ENCODE results near the gene SNCB. TPM values are rescaled to one million over a fixed set of nuclear protein-coding genes. Genes with fewer than 3 reads are reported as not detected.

SNCB gene
- total and polyA plus RNA-seq, 11 donors: 0.23 TPM; not detected in 10

DNA sequence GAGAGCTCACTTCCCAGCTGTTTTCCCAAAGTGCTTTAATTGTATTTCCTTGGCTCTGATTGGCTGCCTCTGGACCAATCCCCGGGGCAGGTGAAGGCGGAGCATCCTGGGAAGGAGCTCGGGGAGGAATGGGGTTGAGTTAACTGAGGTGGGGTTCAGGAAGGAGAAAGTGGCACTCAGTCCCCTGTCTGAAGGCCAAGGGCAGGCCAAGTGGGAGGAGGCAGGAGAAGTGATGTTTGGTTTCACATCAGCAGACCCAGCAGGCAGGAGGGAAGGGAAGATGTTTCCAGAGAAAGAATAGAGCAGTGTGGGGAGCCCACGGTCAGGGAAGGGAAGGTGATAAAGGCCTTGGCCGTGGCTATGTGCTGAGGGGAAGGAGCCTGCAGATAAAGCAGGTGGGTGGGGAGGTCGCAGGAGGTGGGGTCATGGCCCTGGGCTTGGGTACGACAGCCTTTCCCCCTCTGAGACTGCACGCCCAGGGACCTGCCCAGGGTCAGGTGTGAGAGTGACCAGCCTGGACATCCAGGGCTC is 20.1 kb upstream of the SNCB start:
- DNase-seq (no peak), ATAC-seq (no peak)
- Histone ChIP-seq H3K27ac (no peak overlapping the region), H3K36me3 (peaks cover 0 to 26% (median 19%) of the 10 kb centered on the region in 9 donors), H3K4me1 (peaks cover 0 to 32% (median 14%) of the 10 kb centered on the region in 12 donors), H3K4me3 (no peak overlapping the region), H3K27me3 (no peaks in the 10 kb centered on the region), H3K9me3 (no peaks in the 10 kb centered on the region)
- no peak for TF ChIP-seq POLR2A (IDR thresholded peaks at IDR 0.05)
- TF ChIP-seq, protein P1, sequence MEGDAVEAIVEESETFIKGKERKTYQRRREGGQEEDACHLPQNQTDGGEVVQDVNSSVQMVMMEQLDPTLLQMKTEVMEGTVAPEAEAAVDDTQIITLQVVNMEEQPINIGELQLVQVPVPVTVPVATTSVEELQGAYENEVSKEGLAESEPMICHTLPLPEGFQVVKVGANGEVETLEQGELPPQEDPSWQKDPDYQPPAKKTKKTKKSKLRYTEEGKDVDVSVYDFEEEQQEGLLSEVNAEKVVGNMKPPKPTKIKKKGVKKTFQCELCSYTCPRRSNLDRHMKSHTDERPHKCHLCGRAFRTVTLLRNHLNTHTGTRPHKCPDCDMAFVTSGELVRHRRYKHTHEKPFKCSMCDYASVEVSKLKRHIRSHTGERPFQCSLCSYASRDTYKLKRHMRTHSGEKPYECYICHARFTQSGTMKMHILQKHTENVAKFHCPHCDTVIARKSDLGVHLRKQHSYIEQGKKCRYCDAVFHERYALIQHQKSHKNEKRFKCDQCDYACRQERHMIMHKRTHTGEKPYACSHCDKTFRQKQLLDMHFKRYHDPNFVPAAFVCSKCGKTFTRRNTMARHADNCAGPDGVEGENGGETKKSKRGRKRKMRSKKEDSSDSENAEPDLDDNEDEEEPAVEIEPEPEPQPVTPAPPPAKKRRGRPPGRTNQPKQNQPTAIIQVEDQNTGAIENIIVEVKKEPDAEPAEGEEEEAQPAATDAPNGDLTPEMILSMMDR (IDR thresholded peaks at IDR 0.05): no peak
- WGBS, 4 donors: 78 to 82% (median 80%) methylated on average over 8 of the region's 8 CpGs
- intact Hi-C loops (cut with DNase I): loop anchor here in 1 of 10 donors (10.0 kb wide), 1 partner anchor 236 kb away; the partner anchor contains the start of gene CLTB

- WGBS, 4 donors: 80 to 84% (median 81%) methylated on average over 13 to 15 of the region's 15 CpGs
- no peak for TF ChIP-seq POLR2A (IDR thresholded peaks at IDR 0.05)
- TF ChIP-seq, protein P1 (IDR thresholded peaks at IDR 0.05): no peak
- peaks cover 0 to 13% (median 10%) of the 10 kb centered on the region in 9 donors for H3K36me3 ChIP-seq
- DNase-seq (no peak), ATAC-seq (no peak)
- no peaks in the 10 kb centered on the region for H3K9me3 ChIP-seq
- peak overlapping the region in 10 of 12 donors; percentile 67 to 96 (median 86) for H3K4me3 ChIP-seq
- no peaks in the 10 kb centered on the region for H3K27me3 ChIP-seq
- H3K27ac ChIP-seq: peak overlapping the region in 5 of 12 donors; percentile 81 to 88 (median 85)
- intact Hi-C loops (cut with DNase I): loop anchor here in 5 of 10 donors (5.0 to 10.0 kb wide), 3 partner anchors 74 to 284 kb away; partner anchors contain the start of genes ARL10 (in 1 of the 5) and KIAA1191 (in 1 of the 5)
- H3K4me1 ChIP-seq: peaks cover 0 to 32% (median 14%) of the 10 kb centered on the region in 12 donors
These were observed 18.3 kb upstream of the SNCB start for GRCh38 chr5:176648474-176649194.

- H3K4me1 ChIP-seq: peaks cover 0 to 32% (median 14%) of the 10 kb centered on the region in 12 donors
- H3K4me3 ChIP-seq: peak overlapping the region; percentile 43 to 96 (median 84)
- H3K27ac ChIP-seq: peak overlapping the region in 11 of 12 donors; percentile 54 to 88 (median 83)
- H3K9me3 ChIP-seq: no peaks in the 10 kb centered on the region
- ATAC-seq: peak in 1 of 4 donors; percentile 2
- intact Hi-C loops (cut with DNase I): loop anchor here in 6 of 10 donors (2.0 to 10.0 kb wide), 4 partner anchors 73 to 283 kb away; partner anchors contain the start of genes ARL10 (in 1 of the 6) and KIAA1191 (in 1 of the 6)
- H3K36me3 ChIP-seq: peaks cover 0 to 7% (median 5%) of the 10 kb centered on the region in 9 donors
- DNase-seq: peak; percentile 54 to 77 (median 59)
- H3K27me3 ChIP-seq: no peaks in the 10 kb centered on the region
- WGBS, 4 donors: 4 to 25% (median 12%) methylated on average over 4 to 20 of the region's 20 CpGs
- no peak for TF ChIP-seq POLR2A (IDR thresholded peaks at IDR 0.05)
- TF ChIP-seq, protein P1 (IDR thresholded peaks at IDR 0.05): no peak
These were observed 17.6 kb upstream of the SNCB start for GRCh38 chr5:176647843-176648473.
